Tibial artery (tissue), 4 donors: ENCODE results near the gene LDLRAD3.

ENCODE experiments used
- DNase-seq, 2 donors: peaks; one replicate each; pipeline ENCODE4 v3.0.0-alpha.2; 2019
- H3K27ac ChIP-seq, 2 donors: fragments of 200-600 bp; sonication (generic) in 1 of 2; 1 replicate in 1 of 2; 2 replicates in 1 of 2; pipeline ENCODE4 v1.5.1; 2018 to 2019; ENCODE audit warnings: mild to moderate bottlenecking in 1 of 2
- H3K27me3 ChIP-seq, 2 donors: fragments of 200-600 bp; sonication (generic) in 1 of 2; one replicate each; pipeline versions ENCODE4 v1.5.1 to v1.6.0; 2016 to 2019
- H3K36me3 ChIP-seq, 3 donors: fragments of 200-600 bp; sonication (generic) in 2 of 3; one replicate each; pipeline ENCODE4 v1.5.1; 2016 to 2019; ENCODE audit warnings: mild to moderate bottlenecking in 2 of 3
- H3K4me1 ChIP-seq, 4 donors: fragments of 200-600 bp; sonication (generic) in 2 of 4; 1 replicate in 3 of 4; 2 replicates in 1 of 4; pipeline ENCODE4 v1.5.1; 2016 to 2019
- H3K4me3 ChIP-seq, 2 donors: fragments of 200-600 bp; sonication (generic) in 1 of 2; 1 replicate in 1 of 2; 2 replicates in 1 of 2; pipeline ENCODE4 v1.5.1; 2018 to 2019; ENCODE audit warnings: mild to moderate bottlenecking in 2 of 2
- H3K9me3 ChIP-seq, 3 donors: fragments of 200-600 bp; sonication (generic) in 1 of 3; one replicate each; pipeline ENCODE4 v1.5.1; 2016 to 2019
- intact Hi-C: fragments of 100-400 bp; cut with DNase I; formaldehyde crosslinking; loops from one replicate; pipeline ENCODE4 v1.15.0; 2023; ENCODE audit warnings: low total_unique reads
- TF ChIP-seq, protein P1 (sequence below), 2 experiments: fragments of 200-600 bp in 1 of 2; fragments of 450-650 bp in 1 of 2; IDR thresholded peaks; one replicate each; pipeline ENCODE4 v1.5.1; 2017 to 2019; ENCODE audit warnings: antibody characterized with exemption in 2 of 2, mild to moderate bottlenecking in 1 of 2, moderate library complexity in 1 of 2

Gene LDLRAD3

DNA sequence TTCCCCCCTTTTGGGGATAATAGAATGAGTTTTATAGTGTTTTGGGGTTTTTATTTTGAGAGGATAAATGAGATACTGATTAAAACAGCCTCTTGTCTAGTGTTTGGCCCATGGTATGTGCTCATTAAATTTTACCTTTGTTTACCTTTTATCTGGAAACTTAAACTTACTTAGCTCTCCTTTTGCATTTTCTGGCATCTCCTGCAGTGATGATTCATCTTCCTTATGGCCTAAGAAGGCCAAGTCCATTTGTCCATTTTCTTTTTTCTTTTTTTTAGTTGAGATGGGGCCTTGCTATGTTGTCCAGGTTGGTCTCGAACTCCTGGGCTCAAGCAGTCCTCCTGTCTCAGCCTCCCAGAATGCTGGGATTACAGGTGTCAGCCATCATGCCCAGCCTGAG is 189.1 kb downstream of the LDLRAD3 start:
- no peaks in the 10 kb centered on the region for H3K27me3 ChIP-seq
- H3K4me1 ChIP-seq = peaks cover 0 to 4% (median 0%) of the 10 kb centered on the region in 4 donors
- intact Hi-C loops = no loop called here
- DNase-seq = no peak
- H3K36me3 ChIP-seq = no peaks in the 10 kb centered on the region
- no peak overlapping the region for H3K27ac ChIP-seq
- H3K4me3 ChIP-seq = no peak overlapping the region
- TF ChIP-seq, protein P1, sequence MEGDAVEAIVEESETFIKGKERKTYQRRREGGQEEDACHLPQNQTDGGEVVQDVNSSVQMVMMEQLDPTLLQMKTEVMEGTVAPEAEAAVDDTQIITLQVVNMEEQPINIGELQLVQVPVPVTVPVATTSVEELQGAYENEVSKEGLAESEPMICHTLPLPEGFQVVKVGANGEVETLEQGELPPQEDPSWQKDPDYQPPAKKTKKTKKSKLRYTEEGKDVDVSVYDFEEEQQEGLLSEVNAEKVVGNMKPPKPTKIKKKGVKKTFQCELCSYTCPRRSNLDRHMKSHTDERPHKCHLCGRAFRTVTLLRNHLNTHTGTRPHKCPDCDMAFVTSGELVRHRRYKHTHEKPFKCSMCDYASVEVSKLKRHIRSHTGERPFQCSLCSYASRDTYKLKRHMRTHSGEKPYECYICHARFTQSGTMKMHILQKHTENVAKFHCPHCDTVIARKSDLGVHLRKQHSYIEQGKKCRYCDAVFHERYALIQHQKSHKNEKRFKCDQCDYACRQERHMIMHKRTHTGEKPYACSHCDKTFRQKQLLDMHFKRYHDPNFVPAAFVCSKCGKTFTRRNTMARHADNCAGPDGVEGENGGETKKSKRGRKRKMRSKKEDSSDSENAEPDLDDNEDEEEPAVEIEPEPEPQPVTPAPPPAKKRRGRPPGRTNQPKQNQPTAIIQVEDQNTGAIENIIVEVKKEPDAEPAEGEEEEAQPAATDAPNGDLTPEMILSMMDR (IDR thresholded peaks at IDR 0.05) = no peak
- H3K9me3 ChIP-seq = no peaks in the 10 kb centered on the region

DNA sequence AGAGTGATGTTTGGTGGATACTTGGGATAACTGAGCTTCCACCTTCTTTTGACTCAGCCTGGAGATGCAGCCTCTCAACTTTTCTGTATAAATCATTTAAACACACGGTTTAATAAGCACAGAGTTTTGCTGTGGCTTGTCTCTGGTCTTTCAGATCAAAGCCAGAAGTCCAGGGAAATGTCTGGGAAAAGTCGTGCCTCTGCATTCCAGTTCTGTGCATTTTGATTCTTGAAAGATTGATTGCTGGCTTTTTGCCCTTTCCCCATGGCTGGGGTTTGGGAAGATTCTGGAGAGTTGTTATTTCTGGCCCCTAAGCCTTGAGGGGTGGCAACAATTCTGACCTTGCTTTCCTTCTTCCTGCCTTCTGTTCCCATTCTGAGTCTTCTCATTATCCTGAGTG is 191.2 kb downstream of the LDLRAD3 start:
- Histone ChIP-seq H3K27me3 (no peaks in the 10 kb centered on the region), H3K36me3 (no peaks in the 10 kb centered on the region), H3K9me3 (no peaks in the 10 kb centered on the region), H3K27ac (no peak overlapping the region), H3K4me3 (no peak overlapping the region), H3K4me1 (peaks cover 0 to 4% (median 0%) of the 10 kb centered on the region in 4 donors)
- no peak for DNase-seq
- TF ChIP-seq, protein P1 (IDR thresholded peaks at IDR 0.05) = no peak
- intact Hi-C loops = no loop called here

DNA sequence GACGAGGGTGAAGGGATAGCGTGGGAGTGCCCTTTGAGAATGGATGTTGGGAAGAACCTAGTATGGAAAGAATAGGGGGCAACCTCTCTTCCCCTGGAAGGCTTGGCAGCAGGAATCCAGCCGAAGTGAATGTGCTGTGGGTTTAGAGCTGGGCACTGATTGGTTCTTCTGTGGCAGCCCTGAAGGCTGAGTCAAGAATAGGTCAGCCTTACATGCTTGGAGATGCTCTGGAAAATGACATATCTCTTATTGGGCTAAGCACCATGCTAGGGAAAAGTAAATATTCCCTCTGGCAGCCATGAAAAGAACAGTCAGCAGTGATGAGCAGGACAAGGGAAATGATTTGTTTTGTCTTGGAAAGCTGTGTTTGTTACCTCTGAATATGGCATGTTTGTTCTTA is 195.9 kb downstream of the LDLRAD3 start:
- no peaks in the 10 kb centered on the region for H3K27me3 ChIP-seq
- no peaks in the 10 kb centered on the region for H3K9me3 ChIP-seq
- H3K27ac ChIP-seq = no peak overlapping the region
- no peaks in the 10 kb centered on the region for H3K4me1 ChIP-seq
- no peak overlapping the region for H3K4me3 ChIP-seq
- TF ChIP-seq, protein P1 (IDR thresholded peaks at IDR 0.05) = no peak
- H3K36me3 ChIP-seq = no peaks in the 10 kb centered on the region
- intact Hi-C loops = no loop called here
- DNase-seq = no peak

DNA sequence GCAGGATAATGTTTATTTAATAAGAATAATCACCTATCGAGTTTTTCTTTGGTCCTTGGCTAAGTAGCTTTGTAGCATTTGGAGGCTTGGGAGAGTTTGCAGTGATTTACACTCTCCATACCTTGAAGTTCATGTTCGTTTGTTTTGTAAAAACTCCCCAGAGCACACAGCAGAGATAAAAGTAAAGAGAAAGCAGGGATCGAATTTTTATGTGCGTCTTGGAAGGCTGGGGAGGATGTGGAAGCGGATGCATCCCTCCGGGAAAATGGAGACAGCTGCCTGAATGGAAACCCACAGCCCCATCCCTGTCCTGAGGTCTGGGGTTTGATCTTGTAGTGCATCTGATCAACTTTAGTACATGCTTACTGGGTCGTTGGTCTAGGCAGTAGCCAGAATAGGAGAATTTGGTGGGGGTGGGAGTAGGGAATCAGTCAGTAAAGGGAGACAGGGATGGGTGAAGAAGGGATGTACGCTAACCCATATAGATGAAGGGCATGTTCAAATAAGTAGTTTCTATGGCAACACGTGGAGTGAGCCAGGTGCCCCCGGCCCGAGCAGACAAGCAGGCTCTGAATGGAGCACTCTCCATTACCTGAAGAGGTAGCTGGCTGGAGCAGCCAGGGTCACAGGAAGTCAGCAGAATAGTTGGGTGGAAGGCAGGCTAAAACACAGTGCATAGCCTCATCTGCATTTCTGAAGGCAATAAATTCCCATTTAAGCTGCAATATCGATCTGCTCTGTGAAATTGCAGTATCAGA is 197.5 kb downstream of the LDLRAD3 start:
- TF ChIP-seq, protein P1 (IDR thresholded peaks at IDR 0.05) = no peak
- H3K4me1 ChIP-seq = no peaks in the 10 kb centered on the region
- H3K9me3 ChIP-seq = no peaks in the 10 kb centered on the region
- no peaks in the 10 kb centered on the region for H3K27me3 ChIP-seq
- DNase-seq = no peak
- no peak overlapping the region for H3K4me3 ChIP-seq
- intact Hi-C loops = no loop called here
- no peak overlapping the region for H3K27ac ChIP-seq
- no peaks in the 10 kb centered on the region for H3K36me3 ChIP-seq

DNA sequence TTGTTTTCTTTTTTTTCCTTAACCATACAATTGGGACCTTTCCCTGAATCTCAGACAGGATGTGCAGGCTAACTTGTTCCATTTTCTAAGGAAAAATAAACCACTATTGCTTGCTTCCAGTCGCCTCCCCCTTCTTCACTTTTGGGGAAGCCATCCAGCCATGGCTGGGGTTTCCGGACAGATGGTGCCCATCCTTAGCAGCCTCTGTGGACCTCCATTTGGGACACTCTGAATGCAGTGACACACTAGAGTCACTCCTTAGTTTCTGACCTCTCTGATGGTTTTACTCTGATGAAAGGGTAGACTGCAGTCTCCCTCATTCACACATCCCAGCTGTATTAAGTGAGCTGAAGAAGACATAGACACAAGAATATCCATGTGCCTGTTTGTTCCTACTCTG is 198.1 kb downstream of the LDLRAD3 start:
- H3K4me1 ChIP-seq = no peaks in the 10 kb centered on the region
- no peaks in the 10 kb centered on the region for H3K9me3 ChIP-seq
- no peaks in the 10 kb centered on the region for H3K27me3 ChIP-seq
- DNase-seq = no peak
- TF ChIP-seq, protein P1 (IDR thresholded peaks at IDR 0.05) = no peak
- intact Hi-C loops = no loop called here
- no peak overlapping the region for H3K4me3 ChIP-seq
- no peak overlapping the region for H3K27ac ChIP-seq
- H3K36me3 ChIP-seq = no peaks in the 10 kb centered on the region
